Stomach (tissue), 9 donors: Measurements from ENCODE around the gene MYO10. TPM values are rescaled to one million over a fixed set of nuclear protein-coding genes. Genes with fewer than 3 reads are reported as not detected.
"Not testable (repeated sequence)": the region's sequence is repeated elsewhere in the genome, so short reads cannot be mapped to it uniquely, and the experiment has no call there.

Experiments used
- DNase-seq, 2 donors: peaks; one replicate each; pipeline versions ENCODE4 v3.0.0 to v3.0.0-alpha.2; 2013 to 2019
- H3K27ac ChIP-seq, 5 donors: fragments of 200-600 bp in 4 of 5; sonication (generic) in 4 of 5; one replicate each; pipeline ENCODE4 v1.5.1; 2013 to 2019; ENCODE audit warnings: mild to moderate bottlenecking in 1 of 5, moderate library complexity in 1 of 5
- H3K27me3 ChIP-seq, 3 donors: fragments of 200-600 bp; sonication (generic); one replicate each; pipeline ENCODE4 v1.5.1; 2017 to 2019; ENCODE audit warnings: mixed run types in 1 of 3
- H3K36me3 ChIP-seq, 4 donors: fragments of 200-600 bp; sonication (generic); 1 replicate in 3 of 4; 2 replicates in 1 of 4; pipeline ENCODE4 v1.5.1; 2016 to 2019
- H3K4me1 ChIP-seq, 4 donors: fragments of 200-600 bp; sonication (generic); one replicate each; pipeline ENCODE4 v1.5.1; 2016 to 2019
- H3K4me3 ChIP-seq, 4 donors: fragments of 200-600 bp; sonication (generic) in 3 of 4; one replicate each; pipeline ENCODE4 v1.5.1; 2016 to 2019; ENCODE audit warnings: mild to moderate bottlenecking in 1 of 4
- H3K9me3 ChIP-seq, 4 donors: fragments of 200-600 bp; sonication (generic); one replicate each; pipeline ENCODE4 v1.5.1; 2016 to 2019
- EP300 ChIP-seq: sonication (generic); formaldehyde crosslinking; IDR thresholded peaks from one replicate; pipeline ENCODE4 v1.6.1; 2017; ENCODE audit warnings: antibody characterized with exemption
- POLR2A ChIP-seq, 4 donors: fragments of 450-650 bp; IDR thresholded peaks; one replicate each; pipeline ENCODE4 v1.6.1; 2016; ENCODE audit warnings: antibody characterized with exemption in 4 of 4, control low read depth in 2 of 4, mild to moderate bottlenecking in 1 of 4, moderate library complexity in 1 of 4
- POLR2AphosphoS5 ChIP-seq, 3 donors: sonication (generic); formaldehyde crosslinking; IDR thresholded peaks; one replicate each; pipeline ENCODE4 v1.6.1; 2016; ENCODE audit warnings: antibody characterized with exemption in 3 of 3
- WGBS, 5 donors: extraction: QIAGEN DNeasy Blood & Tissue Kit in 3 of 5; methylation state at CpG; one replicate each; pipeline versions ENCODE4 v1.1.5 to v1.1.7; 2013 to 2018; 5-methylcytosine and 5-hydroxymethylcytosine counted together
- intact Hi-C: fragments of 100-400 bp; cut with DNase I; formaldehyde crosslinking; loops from one replicate; pipeline ENCODE4 v1.15.1; 2023; ENCODE audit warnings: low total_unique reads
- polyA plus RNA-seq, 3 donors: library from polyadenylated mRNA; stranded (reverse); fragments of 200-250 nt; gene quantifications; one replicate each; pipeline ENCODE4 v1.2.3, GENCODE V29; 2013
- total RNA-seq, 5 donors: library from RNA; depleted of rRNA; stranded (reverse); fragments of >200 nt; gene quantifications; one replicate each; pipeline versions ENCODE4 v1.1.0 to v1.2.3, GENCODE V29; 2014 to 2016
- TF ChIP-seq, protein P1 (sequence below), 7 experiments: fragments of 450-650 bp in 4 of 7; fragments of 200-600 bp in 3 of 7; sonication (generic) in 3 of 7; IDR thresholded peaks; one replicate each; pipeline ENCODE4 v1.5.1; 2016 to 2019; ENCODE audit warnings: antibody characterized with exemption in 7 of 7, control low read depth in 2 of 7, mild to moderate bottlenecking in 1 of 7
- donor health status: healthy with polysubstance abuse.
- donor health status: Bipolar disorder and iron deficiency.
- donor health status: healthy.

MYO10 gene
- total and polyA plus RNA-seq, 8 donors = 6.8 to 233 (median 76.5) TPM

DNA sequence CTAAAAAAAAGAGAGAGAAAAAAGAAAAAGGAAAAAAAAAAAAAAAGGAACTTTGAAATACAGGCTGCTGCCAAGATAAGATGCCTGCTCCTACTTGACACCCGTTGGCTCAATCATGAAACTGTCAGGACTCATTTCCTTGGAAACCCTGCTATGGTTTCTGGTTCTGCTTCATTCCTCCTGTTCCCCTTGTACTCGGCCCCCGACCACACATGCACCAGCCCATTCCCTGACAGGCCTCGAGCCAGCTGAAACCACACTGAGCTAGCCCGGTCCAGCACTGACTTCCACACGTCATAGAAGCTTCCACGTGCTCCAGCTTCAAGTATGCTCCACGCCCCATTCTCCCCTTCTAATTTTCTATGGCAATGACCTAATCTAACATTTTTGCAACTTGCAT is 93.2 kb downstream of the MYO10 start:
- intact Hi-C loops = no loop called here
- 30 to 41% (median 41%) methylated on average over 8 of the region's 8 CpGs for WGBS, 5 donors
- no peaks in the 10 kb centered on the region for H3K36me3 ChIP-seq

DNA sequence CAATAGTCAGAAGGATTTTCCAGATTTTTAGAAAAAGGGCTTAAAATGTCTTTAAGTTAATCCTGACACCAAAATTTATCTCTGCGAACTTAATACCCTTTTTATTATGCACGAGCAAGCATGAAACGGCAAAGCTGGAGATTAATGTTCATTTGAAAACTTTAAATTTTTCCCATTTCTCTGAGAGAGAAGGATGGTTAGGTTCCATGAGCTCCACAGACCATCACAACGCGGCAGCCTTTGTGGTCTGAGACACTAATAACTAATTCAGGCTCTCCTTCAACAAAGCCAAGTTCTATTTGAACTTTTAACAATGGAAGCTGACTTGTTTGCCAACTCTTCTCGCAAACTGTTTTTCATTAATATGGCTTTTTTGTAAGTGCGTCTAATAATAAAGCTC is 94.7 kb downstream of the MYO10 start:
- Histone ChIP-seq H3K9me3 (no peaks in the 10 kb centered on the region), H3K4me3 (no peak overlapping the region), H3K27ac (no peak overlapping the region), H3K4me1 (peaks cover 0 to 42% (median 22%) of the 10 kb centered on the region in 4 donors), H3K36me3 (no peaks in the 10 kb centered on the region), H3K27me3 (no peaks in the 10 kb centered on the region)
- 33 to 47% (median 44%) methylated on average over 7 of the region's 7 CpGs for WGBS, 5 donors
- no peak for DNase-seq
- intact Hi-C loops = no loop called here
- TF ChIP-seq POLR2AphosphoS5 (IDR thresholded peaks at IDR 0.05) = no peak
- no peak for TF ChIP-seq EP300
- no peak for TF ChIP-seq POLR2A (IDR thresholded peaks at IDR 0.05)
- TF ChIP-seq, protein P1, sequence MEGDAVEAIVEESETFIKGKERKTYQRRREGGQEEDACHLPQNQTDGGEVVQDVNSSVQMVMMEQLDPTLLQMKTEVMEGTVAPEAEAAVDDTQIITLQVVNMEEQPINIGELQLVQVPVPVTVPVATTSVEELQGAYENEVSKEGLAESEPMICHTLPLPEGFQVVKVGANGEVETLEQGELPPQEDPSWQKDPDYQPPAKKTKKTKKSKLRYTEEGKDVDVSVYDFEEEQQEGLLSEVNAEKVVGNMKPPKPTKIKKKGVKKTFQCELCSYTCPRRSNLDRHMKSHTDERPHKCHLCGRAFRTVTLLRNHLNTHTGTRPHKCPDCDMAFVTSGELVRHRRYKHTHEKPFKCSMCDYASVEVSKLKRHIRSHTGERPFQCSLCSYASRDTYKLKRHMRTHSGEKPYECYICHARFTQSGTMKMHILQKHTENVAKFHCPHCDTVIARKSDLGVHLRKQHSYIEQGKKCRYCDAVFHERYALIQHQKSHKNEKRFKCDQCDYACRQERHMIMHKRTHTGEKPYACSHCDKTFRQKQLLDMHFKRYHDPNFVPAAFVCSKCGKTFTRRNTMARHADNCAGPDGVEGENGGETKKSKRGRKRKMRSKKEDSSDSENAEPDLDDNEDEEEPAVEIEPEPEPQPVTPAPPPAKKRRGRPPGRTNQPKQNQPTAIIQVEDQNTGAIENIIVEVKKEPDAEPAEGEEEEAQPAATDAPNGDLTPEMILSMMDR (IDR thresholded peaks at IDR 0.05) = no peak

More for the DNA sequence above, 93.2 kb downstream of the MYO10 start:
- TF ChIP-seq POLR2AphosphoS5 (IDR thresholded peaks at IDR 0.05) = no peak
- no peak for TF ChIP-seq EP300
- TF ChIP-seq, protein P1 (IDR thresholded peaks at IDR 0.05) = no peak
- TF ChIP-seq POLR2A (IDR thresholded peaks at IDR 0.05) = no peak
- Histone ChIP-seq H3K27ac (no peak overlapping the region), H3K27me3 (no peaks in the 10 kb centered on the region), H3K9me3 (no peaks in the 10 kb centered on the region), H3K4me1 (peaks cover 0 to 46% (median 26%) of the 10 kb centered on the region in 4 donors), H3K4me3 (no peak overlapping the region)
- peak in 1 of 2 donors; percentile 50 for DNase-seq

DNA sequence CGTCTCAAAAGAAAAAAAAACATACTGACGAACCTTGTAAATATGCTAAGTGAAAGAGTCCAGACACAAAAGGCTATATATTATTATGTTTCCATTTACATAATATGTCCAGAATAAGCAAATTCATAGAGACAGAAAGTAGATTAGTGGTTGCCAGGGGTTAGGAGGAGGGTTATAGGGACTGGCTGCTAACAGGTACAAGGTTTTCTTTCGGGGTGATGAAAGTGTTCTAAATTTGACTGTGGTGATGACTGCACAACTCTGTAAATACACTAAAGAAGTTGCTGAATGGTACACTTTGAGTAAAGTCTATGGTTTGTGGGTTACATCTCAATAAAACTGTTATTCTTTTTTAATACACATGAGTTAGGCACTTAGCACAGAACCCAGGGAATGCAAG is 98.8 kb downstream of the MYO10 start:
- no peaks in the 10 kb centered on the region for H3K9me3 ChIP-seq
- intact Hi-C loops = no loop called here
- H3K4me3 ChIP-seq = no peak overlapping the region
- WGBS, 5 donors = 69 to 84% (median 75%) methylated on average over 3 of the region's 3 CpGs
- TF ChIP-seq POLR2AphosphoS5 (IDR thresholded peaks at IDR 0.05) (no peak), POLR2A (IDR thresholded peaks at IDR 0.05) (no peak), EP300 (no peak)
- TF ChIP-seq, protein P1 (IDR thresholded peaks at IDR 0.05) = no peak
- H3K36me3 ChIP-seq = no peaks in the 10 kb centered on the region
- no peak overlapping the region for H3K27ac ChIP-seq
- H3K27me3 ChIP-seq = no peaks in the 10 kb centered on the region
- H3K4me1 ChIP-seq = peaks cover 7 to 34% (median 26%) of the 10 kb centered on the region in 4 donors
- no peak for DNase-seq

DNA sequence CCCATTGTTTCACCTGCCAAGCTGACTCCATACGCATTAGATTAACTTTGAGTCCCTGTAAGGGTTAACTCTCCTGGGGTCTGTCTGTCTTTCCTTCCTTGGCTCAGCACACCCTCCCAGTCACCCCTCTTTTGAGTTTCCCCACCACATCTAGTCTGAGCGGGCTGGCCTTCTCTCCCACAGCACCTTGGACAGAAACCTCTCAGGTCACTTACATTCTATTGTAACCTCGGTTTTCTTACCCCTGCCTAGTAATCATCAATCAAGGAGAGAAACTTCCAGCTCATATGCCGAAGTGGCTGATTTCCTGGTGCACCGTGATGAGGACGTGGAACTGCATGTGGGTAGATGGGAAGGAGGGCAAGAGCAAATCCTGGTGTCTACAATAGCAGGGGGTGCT is 102.1 kb downstream of the MYO10 start:
- TF ChIP-seq EP300 (no peak), POLR2AphosphoS5 (IDR thresholded peaks at IDR 0.05) (no peak), POLR2A (IDR thresholded peaks at IDR 0.05) (no peak)
- TF ChIP-seq, protein P1 (IDR thresholded peaks at IDR 0.05) = no peak
- no peak overlapping the region for H3K4me3 ChIP-seq
- intact Hi-C loops = no loop called here
- H3K36me3 ChIP-seq = no peaks in the 10 kb centered on the region
- H3K9me3 ChIP-seq = no peaks in the 10 kb centered on the region
- peak overlapping the region in 1 of 5 donors; percentile 57 for H3K27ac ChIP-seq
- WGBS, 5 donors = 58 to 65% (median 61%) methylated on average over 6 of the region's 6 CpGs
- H3K27me3 ChIP-seq = no peaks in the 10 kb centered on the region
- no peak for DNase-seq
- peaks cover 7 to 18% (median 13%) of the 10 kb centered on the region in 4 donors for H3K4me1 ChIP-seq

DNA sequence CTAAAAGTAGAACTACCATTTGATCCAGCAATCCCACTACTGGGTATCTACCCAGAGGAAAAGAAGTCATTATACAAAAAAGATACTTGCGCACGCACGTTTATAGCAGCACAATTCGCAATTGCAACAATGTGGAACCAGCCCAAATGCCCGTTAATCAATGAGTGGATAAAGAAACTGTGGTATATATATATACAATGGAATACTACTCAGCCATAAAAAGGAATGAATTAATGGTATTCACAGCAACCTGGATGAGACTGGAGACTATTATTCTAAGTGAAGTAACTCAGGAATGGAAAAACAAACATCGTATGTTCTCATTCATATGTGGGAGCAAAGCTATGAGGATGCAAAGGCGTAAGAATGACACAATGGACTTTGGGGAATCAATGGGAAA is 104.8 kb downstream of the MYO10 start:
- 90 to 96% (median 95%) methylated on average over 7 of the region's 7 CpGs for WGBS, 5 donors
- DNase-seq, intact Hi-C loops, H3K27ac ChIP-seq, H3K36me3 ChIP-seq, H3K27me3 ChIP-seq, H3K9me3 ChIP-seq, H3K4me3 ChIP-seq: not testable (repeated sequence)
- peaks cover 7 to 44% (median 20%) of the 10 kb centered on the region in 4 donors for H3K4me1 ChIP-seq
